Keratinocyte (primary cell): ENCODE measurements around the gene HDAC5. TPM values are rescaled to one million over a fixed set of nuclear protein-coding genes. Genes with fewer than 3 reads are reported as not detected.

Experiments
- DNase-seq: peaks from one replicate; pipeline ENCODE4 v3.0.0-alpha.2; 2011; ENCODE audit warnings: low read depth, missing footprints, low spot score
- FAIRE-seq: peaks from 2 replicates; lab custom pipeline; 2011; peaks lifted over from hg19 to GRCh38; lab: Jason Lieb, UNC
- H2AFZ ChIP-seq: 2 replicates; pipeline ENCODE4 v1.6.0; 2012; ENCODE audit warnings: low read length, control low read depth, inconsistent platforms; ENCODE audit not compliant: control insufficient read depth
- H3K27ac ChIP-seq: 2 replicates; pipeline ENCODE4 v1.5.1; 2011; ENCODE audit warnings: low read length; ENCODE audit not compliant: control insufficient read depth, insufficient read depth
- H3K27me3 ChIP-seq: 3 replicates; pipeline ENCODE4 v1.6.0; 2011; ENCODE audit warnings: low read length; ENCODE audit not compliant: control insufficient read depth, insufficient read depth; ENCODE audit errors: extremely low read depth
- H3K36me3 ChIP-seq, 2 experiments: 2 replicates in 1 of 2; 3 replicates in 1 of 2; pipeline ENCODE4 v1.5.1; 2011; ENCODE audit warnings: low read length in 2 of 2, mild to moderate bottlenecking in 1 of 2; ENCODE audit not compliant: control insufficient read depth in 2 of 2, insufficient read depth in 2 of 2; ENCODE audit errors: extremely low read depth in 1 of 2
- H3K4me1 ChIP-seq: 3 replicates; pipeline ENCODE4 v1.5.1; 2011; ENCODE audit warnings: low read length; ENCODE audit not compliant: control insufficient read depth, insufficient read depth; ENCODE audit errors: extremely low read depth
- H3K4me2 ChIP-seq: 3 replicates; pipeline ENCODE4 v1.6.0; 2011; ENCODE audit warnings: low read depth, low read length; ENCODE audit not compliant: control insufficient read depth, insufficient read depth; ENCODE audit errors: extremely low read depth
- H3K4me3 ChIP-seq, 3 experiments: fragments of 200-600 bp in 1 of 3; sonication (generic) in 1 of 3; 2 replicates in 2 of 3; 3 replicates in 1 of 3; pipeline ENCODE4 v1.5.1; 2011 to 2016; ENCODE audit warnings: low read length in 3 of 3, mild to moderate bottlenecking in 3 of 3, control low read depth in 2 of 3, inconsistent platforms in 1 of 3, low read depth in 1 of 3, mixed read lengths in 1 of 3, mixed run types in 1 of 3, moderate library complexity in 1 of 3; ENCODE audit not compliant: control insufficient read depth in 2 of 3, insufficient read depth in 2 of 3; ENCODE audit errors: extremely low read depth in 1 of 3
- H3K79me2 ChIP-seq: 2 replicates; pipeline ENCODE4 v1.6.0; 2012; ENCODE audit warnings: low read length; ENCODE audit not compliant: control insufficient read depth, insufficient read depth
- H3K9ac ChIP-seq: 3 replicates; pipeline ENCODE4 v1.6.0; 2011; ENCODE audit warnings: low read length; ENCODE audit not compliant: control insufficient read depth, insufficient read depth; ENCODE audit errors: extremely low read depth
- H3K9me1 ChIP-seq: 3 replicates; pipeline ENCODE4 v1.6.0; 2011; ENCODE audit warnings: low read length; ENCODE audit not compliant: control insufficient read depth, insufficient read depth; ENCODE audit errors: extremely low read depth
- H3K9me3 ChIP-seq: 2 replicates; pipeline ENCODE4 v1.5.1; 2012; ENCODE audit warnings: low read depth, low read length; ENCODE audit not compliant: control insufficient read depth
- H4K20me1 ChIP-seq: 3 replicates; pipeline ENCODE4 v1.6.0; 2011; ENCODE audit warnings: low read length; ENCODE audit not compliant: control insufficient read depth, insufficient read depth; ENCODE audit errors: extremely low read depth
- CTCF ChIP-seq, 3 experiments: IDR thresholded peaks in 1 of 3; conservative IDR thresholded peaks in 1 of 3; optimal IDR thresholded peaks in 1 of 3; 2 replicates in 2 of 3; 3 replicates in 1 of 3; pipeline versions ENCODE3 to v1.5.1; 2011; ENCODE audit warnings: low read length in 3 of 3, mild to moderate bottlenecking in 3 of 3, moderate library complexity in 2 of 3, control low read depth in 1 of 3, inconsistent platforms in 1 of 3; ENCODE audit not compliant: insufficient read depth in 2 of 3; ENCODE audit errors: extremely low read depth in 1 of 3
- EZH2 ChIP-seq: IDR thresholded peaks from one replicate; pipeline ENCODE4 v1.6.1; 2012; ENCODE audit warnings: inconsistent platforms, mild to moderate bottlenecking, low read length, moderate library complexity
- dilution Hi-C: fragments of 300-500 bp; cut with MboI; formaldehyde crosslinking; loops from one replicate; pipeline ENCODE4 v1.7.0; 2020; ENCODE audit warnings: low sequenced_read_pairs; ENCODE audit not compliant: extremely low pct_ligation_motif_present
- polyA plus RNA-seq, 5 experiments: library from polyadenylated mRNA; depleted of rRNA in 3 of 5; stranded (reverse) in 3 of 5; stranded (forward) in 1 of 5; unstranded in 1 of 5; fragments of >200 nt; gene quantifications; 1 replicate in 1 of 5; 2 replicates in 3 of 5; 3 replicates in 1 of 5; pipeline versions ENCODE4 v1.2.1 to v1.2.3, GENCODE V29; 2011 to 2012; ENCODE audit warnings: missing spikeins in 2 of 5, low read depth in 1 of 5, low replicate concordance in 1 of 5

The HDAC5 gene
- polyA plus RNA-seq, 1 donor (not counting 4 experiments of a cell fraction or from before 2014, with no cell fraction given) = 4.5 TPM

GRCh38 chr17:44147812-44148211 lies 24.4 kb upstream of the HDAC5 start:
- H3K27ac ChIP-seq = no peak overlapping the region
- H3K4me1 ChIP-seq = peaks cover 5% of the 10 kb centered on the region
- DNase-seq (no peak), FAIRE-seq (no peak)
- H3K36me3 ChIP-seq = peaks cover 0 to 21% of the 10 kb centered on the region in 2 experiments
- peaks cover 3% of the 10 kb centered on the region for H4K20me1 ChIP-seq
- H2AFZ ChIP-seq = no peak overlapping the region
- H3K27me3 ChIP-seq = no peaks in the 10 kb centered on the region
- H3K4me2 ChIP-seq = no peak overlapping the region
- dilution Hi-C loops = no loop called here
- peaks cover 9% of the 10 kb centered on the region for H3K79me2 ChIP-seq
- TF ChIP-seq CTCF (optimal IDR thresholded peaks at IDR 0.05 in 1 of 3, IDR thresholded peaks at IDR 0.05 in 1 of 3, conservative IDR thresholded peaks at IDR 0.05 in 1 of 3; ENCODE audit: extremely low read depth in 1 of 3, insufficient read depth in 2 of 3, low read length in 3 of 3) (no peak), EZH2 (no peak)
- H3K9ac ChIP-seq = no peak overlapping the region
- no peak overlapping the region for H3K4me3 ChIP-seq
- no peaks in the 10 kb centered on the region for H3K9me1 ChIP-seq
- no peaks in the 10 kb centered on the region for H3K9me3 ChIP-seq

DNA sequence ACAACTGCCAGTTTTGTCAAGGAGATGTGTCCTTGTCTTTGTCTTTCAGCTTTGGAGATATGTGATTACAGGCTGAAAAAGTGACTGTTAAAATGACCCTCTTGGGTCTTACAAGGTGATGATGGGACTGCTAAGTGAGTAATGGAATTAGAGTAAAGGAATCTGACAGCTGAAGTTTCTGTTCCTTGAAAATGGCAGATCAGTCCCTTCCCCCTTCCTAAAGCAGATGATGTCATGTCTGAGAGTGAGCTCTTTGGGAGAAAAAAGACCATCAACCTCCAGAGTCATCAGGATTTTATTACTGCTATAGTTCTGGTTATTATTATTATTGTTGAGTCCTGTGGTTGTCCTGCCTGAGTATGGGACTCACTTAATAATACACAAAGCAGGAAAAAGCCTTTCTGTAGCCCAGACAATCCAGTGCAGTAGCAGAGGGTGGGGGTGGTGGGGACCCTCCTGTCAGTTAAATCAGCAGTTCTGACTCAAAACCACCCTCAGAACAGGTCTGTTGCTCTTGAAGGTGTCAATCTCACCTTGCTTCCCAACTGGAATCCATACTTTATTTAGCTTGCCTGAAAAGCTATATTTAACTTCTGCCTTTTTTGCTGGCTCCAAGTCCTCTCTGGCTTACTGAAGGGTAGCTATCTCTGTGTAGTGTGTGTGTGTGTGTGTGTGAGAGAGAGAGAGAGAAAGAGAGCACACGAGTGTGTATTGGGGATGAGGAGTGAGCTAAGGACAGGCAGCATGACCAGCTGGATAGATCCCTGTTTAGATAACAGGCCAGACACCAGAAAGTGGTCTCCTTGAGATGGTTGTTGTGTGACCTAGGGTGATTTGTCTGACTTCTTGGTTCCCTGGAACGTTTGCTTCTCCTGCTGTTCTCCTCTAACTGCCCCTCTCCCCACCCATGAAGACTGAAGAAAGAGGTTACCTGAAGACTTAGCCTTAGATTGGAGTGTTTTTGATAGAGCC lies 23.2 kb upstream of the HDAC5 start:
- Histone ChIP-seq H3K9ac (no peak overlapping the region), H3K4me1 (peaks cover 5% of the 10 kb centered on the region), H3K36me3 (peaks cover 0 to 15% of the 10 kb centered on the region in 2 experiments), H3K4me2 (no peak overlapping the region), H4K20me1 (peaks cover 3% of the 10 kb centered on the region), H3K9me3 (no peaks in the 10 kb centered on the region), H3K27me3 (no peaks in the 10 kb centered on the region), H3K27ac (no peak overlapping the region), H3K9me1 (no peaks in the 10 kb centered on the region), H3K79me2 (peaks cover 18% of the 10 kb centered on the region), H3K4me3 (no peak overlapping the region), H2AFZ (no peak overlapping the region)
- dilution Hi-C loops = no loop called here
- no peak for FAIRE-seq
- TF ChIP-seq EZH2 (no peak), CTCF (optimal IDR thresholded peaks at IDR 0.05 in 1 of 3, IDR thresholded peaks at IDR 0.05 in 1 of 3, conservative IDR thresholded peaks at IDR 0.05 in 1 of 3; ENCODE audit: extremely low read depth in 1 of 3, insufficient read depth in 2 of 3, low read length in 3 of 3) (no peak)
- no peak for DNase-seq
